Right lobe of liver (tissue), 6 donors: ENCODE measurements around the gene AKAP8L. TPM values are rescaled to one million over a fixed set of nuclear protein-coding genes. Genes with fewer than 3 reads are reported as not detected.
A peak's percentile ranks its signal among the peaks of the same experiment; 100 is the strongest.

Experiments
- ATAC-seq, 4 donors: fragments of 200-7000 bp; cut with Tn5 transposase; one replicate each; pipeline ENCODE4 v1.9.1; 2020; ENCODE audit warnings: mild to moderate bottlenecking in 4 of 4, moderate library complexity in 4 of 4
- DNase-seq, 3 donors: peaks; one replicate each; pipeline ENCODE4 v3.0.0-alpha.2; 2020
- H3K27ac ChIP-seq, 3 donors: fragments of 200-600 bp; one replicate each; pipeline ENCODE4 v1.8.0; 2022
- H3K27me3 ChIP-seq, 2 donors: fragments of 200-600 bp; one replicate each; pipeline ENCODE4 v1.8.0; 2022
- H3K36me3 ChIP-seq, 4 donors: fragments of 200-600 bp; sonication (generic) in 1 of 4; one replicate each; pipeline versions ENCODE4 v1.5.1 to v1.8.0; 2017 to 2022; ENCODE audit warnings: control low read depth in 1 of 4
- H3K4me1 ChIP-seq, 4 donors: fragments of 200-600 bp; sonication (generic) in 1 of 4; one replicate each; pipeline versions ENCODE4 v1.5.1 to v1.8.0; 2017 to 2022; ENCODE audit warnings: control low read depth in 1 of 4
- H3K4me3 ChIP-seq, 3 donors: fragments of 200-600 bp; one replicate each; pipeline ENCODE4 v1.8.0; 2022
- H3K9me3 ChIP-seq, 4 donors: fragments of 200-600 bp; sonication (generic) in 1 of 4; one replicate each; pipeline versions ENCODE4 v1.5.1 to v1.8.0; 2017 to 2022; ENCODE audit warnings: control low read depth in 1 of 4
- POLR2A ChIP-seq: fragments of 450-650 bp; IDR thresholded peaks from one replicate; pipeline ENCODE4 v1.6.1; 2017; ENCODE audit warnings: antibody characterized with exemption, mild to moderate bottlenecking
- WGBS: methylation state at CpG from one replicate; pipeline ENCODE4 v1.1.6; 2018; ENCODE audit warnings: low coverage, low lambda C conversion rate; ENCODE audit not compliant: insufficient coverage; ENCODE audit errors: missing lambda C conversion rate; 5-methylcytosine and 5-hydroxymethylcytosine counted together
- intact Hi-C, 2 donors: fragments of 100-400 bp; cut with DNase I; formaldehyde crosslinking; loops; one replicate each; pipeline versions ENCODE4 v1.11.2 to v1.14.1; 2022
- total RNA-seq, 6 experiments: library from RNA; depleted of rRNA in 2 of 6; stranded (reverse); fragments of >200 nt in 2 of 6; fragmentation: NEBNext Ultra II Directional in 3 of 6; extraction: Animal tissue kit (Norgen Biotek cat#: 25700) in 3 of 6; gene quantifications; one replicate each; pipeline versions ENCODE4 v1.1.0 to v1.2.4, GENCODE V29; 2016 to 2023
- TF ChIP-seq, protein P1 (sequence below), 4 donors: fragments of 200-600 bp in 3 of 4; fragments of 450-650 bp in 1 of 4; IDR thresholded peaks; one replicate each; pipeline versions ENCODE4 v1.5.1 to v1.8.0; 2016 to 2022; ENCODE audit warnings: antibody characterized with exemption in 4 of 4, mild to moderate bottlenecking in 2 of 4
- donor health status: DM: no; HTN: yes; CAD: no.
- donor health status: DM: no; HTN: no; CAD: no.
- donor health status: DM: no; HTN: no; CAD: no.
- donor health status: DM: no; HTN: yes; CAD: no.
- donor health status: DM: no; HTN: yes; CAD: no.

AKAP8L gene
- total RNA-seq, 6 experiments from 2014 or later = 27.4 to 69.4 (median 49.6) TPM

GRCh38 chr19:15445227-15445605, 26.4 kb upstream of the AKAP8L start:
- H3K36me3 ChIP-seq = no peaks in the 10 kb centered on the region
- DNase-seq (no peak), ATAC-seq (no peak)
- no peak for TF ChIP-seq POLR2A
- TF ChIP-seq, protein P1, sequence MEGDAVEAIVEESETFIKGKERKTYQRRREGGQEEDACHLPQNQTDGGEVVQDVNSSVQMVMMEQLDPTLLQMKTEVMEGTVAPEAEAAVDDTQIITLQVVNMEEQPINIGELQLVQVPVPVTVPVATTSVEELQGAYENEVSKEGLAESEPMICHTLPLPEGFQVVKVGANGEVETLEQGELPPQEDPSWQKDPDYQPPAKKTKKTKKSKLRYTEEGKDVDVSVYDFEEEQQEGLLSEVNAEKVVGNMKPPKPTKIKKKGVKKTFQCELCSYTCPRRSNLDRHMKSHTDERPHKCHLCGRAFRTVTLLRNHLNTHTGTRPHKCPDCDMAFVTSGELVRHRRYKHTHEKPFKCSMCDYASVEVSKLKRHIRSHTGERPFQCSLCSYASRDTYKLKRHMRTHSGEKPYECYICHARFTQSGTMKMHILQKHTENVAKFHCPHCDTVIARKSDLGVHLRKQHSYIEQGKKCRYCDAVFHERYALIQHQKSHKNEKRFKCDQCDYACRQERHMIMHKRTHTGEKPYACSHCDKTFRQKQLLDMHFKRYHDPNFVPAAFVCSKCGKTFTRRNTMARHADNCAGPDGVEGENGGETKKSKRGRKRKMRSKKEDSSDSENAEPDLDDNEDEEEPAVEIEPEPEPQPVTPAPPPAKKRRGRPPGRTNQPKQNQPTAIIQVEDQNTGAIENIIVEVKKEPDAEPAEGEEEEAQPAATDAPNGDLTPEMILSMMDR (IDR thresholded peaks at IDR 0.05) = no peak
- no CpG with 5 or more reads among the region's 9 CpGs for WGBS
- no peaks in the 10 kb centered on the region for H3K27me3 ChIP-seq
- intact Hi-C loops = loop anchor here in 1 of 2 donors (10.0 kb wide), 1 partner anchor 260 kb away; no protein-coding TSS in a partner anchor
- H3K27ac ChIP-seq = no peak overlapping the region
- H3K4me1 ChIP-seq = peaks cover 0 to 24% (median 7%) of the 10 kb centered on the region in 4 donors
- H3K9me3 ChIP-seq = no peaks in the 10 kb centered on the region
- H3K4me3 ChIP-seq = no peak overlapping the region

GRCh38 chr19:15444505-15445226, 25.9 kb upstream of the AKAP8L start:
- no peak for DNase-seq
- no peak for TF ChIP-seq POLR2A
- TF ChIP-seq, protein P1 (IDR thresholded peaks at IDR 0.05) = no peak
- intact Hi-C loops = loop anchor here in 1 of 2 donors (10.0 kb wide), 1 partner anchor 260 kb away; no protein-coding TSS in a partner anchor
- Histone ChIP-seq H3K27ac (no peak overlapping the region), H3K36me3 (no peaks in the 10 kb centered on the region), H3K4me1 (peaks cover 0 to 24% (median 7%) of the 10 kb centered on the region in 4 donors), H3K4me3 (no peak overlapping the region), H3K9me3 (no peaks in the 10 kb centered on the region), H3K27me3 (no peaks in the 10 kb centered on the region)
- 80% methylated on average over 1 of the region's 15 CpGs for whole genome bisulfite sequencing
- ATAC-seq = no peak

DNA sequence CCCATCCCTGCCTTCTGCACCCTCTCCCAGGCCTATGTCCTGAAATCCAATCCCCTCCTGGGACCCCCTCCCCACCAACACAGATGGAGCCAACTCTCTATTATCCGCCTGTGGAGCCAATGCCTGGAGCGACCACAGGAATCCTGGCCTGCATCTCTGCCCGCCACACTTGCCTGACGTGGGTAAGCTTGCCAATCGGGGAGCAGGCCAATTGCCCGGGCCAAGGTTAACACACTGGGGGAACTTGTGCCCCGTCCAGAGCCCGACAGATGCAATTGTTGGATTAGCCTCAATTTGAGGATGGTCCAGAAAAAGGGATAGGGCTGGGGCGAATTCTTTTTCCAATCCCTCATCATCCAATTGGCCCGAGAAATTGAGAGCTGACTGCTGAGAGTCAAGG, 25.1 kb upstream of the AKAP8L start:
- no peak for TF ChIP-seq POLR2A
- TF ChIP-seq, protein P1 (IDR thresholded peaks at IDR 0.05) = no peak
- Histone ChIP-seq H3K4me1 (peaks cover 0 to 20% (median 7%) of the 10 kb centered on the region in 4 donors), H3K27ac (no peak overlapping the region), H3K36me3 (no peaks in the 10 kb centered on the region), H3K4me3 (no peak overlapping the region), H3K27me3 (no peaks in the 10 kb centered on the region), H3K9me3 (no peaks in the 10 kb centered on the region)
- ATAC-seq (peak; percentile 43 to 82 (median 70)), DNase-seq (peak; percentile 47 to 91 (median 88))
- intact Hi-C loops = loop anchor here in 1 of 2 donors (10.0 kb wide), 1 partner anchor 259 kb away; no protein-coding TSS in a partner anchor
- WGBS = 23% methylated on average over 8 of the region's 10 CpGs

DNA sequence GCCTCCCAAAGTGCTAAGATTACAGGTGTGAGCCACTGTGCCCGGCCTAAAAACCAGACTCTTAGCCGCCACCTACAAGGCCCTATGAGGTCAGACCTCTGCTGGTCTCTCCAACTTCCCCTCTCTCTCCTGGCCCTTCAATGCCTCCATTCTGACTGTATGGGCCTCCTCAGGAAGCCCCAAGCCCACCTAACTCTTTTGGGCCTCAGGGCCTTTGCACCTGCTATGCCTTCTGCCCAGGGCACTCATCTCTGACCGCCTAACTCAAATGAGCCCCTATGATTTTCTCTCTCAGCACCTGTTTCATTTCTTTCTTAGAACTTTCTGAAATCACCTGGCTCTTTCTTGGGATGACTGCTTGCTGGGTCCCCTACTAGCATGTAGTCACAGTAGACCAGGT, 24.5 kb upstream of the AKAP8L start:
- TF ChIP-seq, protein P1 (IDR thresholded peaks at IDR 0.05) = no peak
- no peak for TF ChIP-seq POLR2A
- WGBS = 100% methylated on average over 1 of the region's 3 CpGs
- intact Hi-C loops = loop anchor here in 1 of 2 donors (10.0 kb wide), 1 partner anchor 259 kb away; no protein-coding TSS in a partner anchor

More for the DNA sequence above, 24.5 kb upstream of the AKAP8L start:
- DNase-seq = no peak
- H3K36me3 ChIP-seq = no peaks in the 10 kb centered on the region
- H3K27me3 ChIP-seq = no peaks in the 10 kb centered on the region
- no peak overlapping the region for H3K4me3 ChIP-seq
- no peaks in the 10 kb centered on the region for H3K9me3 ChIP-seq
- ATAC-seq = no peak
- peaks cover 0 to 23% (median 8%) of the 10 kb centered on the region in 4 donors for H3K4me1 ChIP-seq
- H3K27ac ChIP-seq = no peak overlapping the region
